IMR-90 (cell line): ENCODE results near the gene GIPC3. TPM values are rescaled to one million over a fixed set of nuclear protein-coding genes. Genes with fewer than 3 reads are reported as not detected.

ENCODE experiments used
- microRNA-seq, 2 experiments: library from miRNA; stranded (forward) in 1 of 2; unstranded in 1 of 2; fragments of 10-50 nt in 1 of 2; fragments of <30 nt in 1 of 2; gene quantifications in 1 of 2; microRNA quantifications in 1 of 2; one replicate each; pipeline versions ENCODE3 to v1.1.0; 2013 to 2020; ENCODE audit not compliant: insufficient read depth in 1 of 2, insufficient read length in 1 of 2, unreplicated experiment in 1 of 2
- polyA plus RNA-seq, 3 experiments: library from polyadenylated mRNA; depleted of rRNA; stranded (reverse); fragments of >200 nt; gene quantifications; 2 replicates each; pipeline ENCODE4 v1.2.3, GENCODE V29; 2012; ENCODE audit warnings: low replicate concordance in 1 of 3
- small RNA-seq, 5 experiments: library from RNA; depleted of rRNA; stranded (forward); fragments of <200 nt; gene quantifications; one replicate each; pipeline ENCODE3, GENCODE V24; 2012
- total RNA-seq: library from RNA; depleted of rRNA; stranded (reverse); fragments of >200 nt; gene quantifications from 2 replicates; pipeline ENCODE4 v1.2.3, GENCODE V29; 2012; rRNA removed

GIPC3 gene
- total and polyA plus RNA-seq, 2 of the 4 experiments (the other 2 are of a cell fraction) = under 0.01 to 0.36 TPM

Small RNA genes lying within 50 kb of the gene (microRNA-seq; reads per million reads assigned to microRNA genes)
- not detected for gene AC005786.1 (ENCODE audit: insufficient read depth, insufficient read length)

Small RNA genes lying within 50 kb of the gene (small RNA-seq; reads per million reads assigned to genes)
- gene AC005786.1 = 0 reads per million in 5 experiments

Other genes starting within 250 kb of the GIPC3 start
- gene NFIC, start 218.9 kb upstream of the GIPC3 start, total RNA-seq = 21.9 and 26.9 TPM in 2 replicates
- 29.2 and 32.1 TPM in 2 replicates for gene NFIC, start 218.9 kb upstream of the GIPC3 start, polyA plus RNA-seq (2012; rRNA removed)
- not detected in 2 replicates for gene SMIM24, start 105.0 kb upstream of the GIPC3 start, total RNA-seq
- not detected in 2 replicates for gene SMIM24, start 105.0 kb upstream of the GIPC3 start, polyA plus RNA-seq (2012; rRNA removed)
- not detected in 2 replicates for gene SMIM44, start 102.0 kb upstream of the GIPC3 start, total RNA-seq
- gene SMIM44, start 102.0 kb upstream of the GIPC3 start, polyA plus RNA-seq (2012; rRNA removed) = not detected in 2 replicates
- 3.2 and 4.2 TPM in 2 replicates for gene DOHH, start 84.8 kb upstream of the GIPC3 start, total RNA-seq
- gene DOHH, start 84.8 kb upstream of the GIPC3 start, polyA plus RNA-seq (2012; rRNA removed) = 9.2 and 13.6 TPM in 2 replicates
- gene FZR1, start 79.2 kb upstream of the GIPC3 start, total RNA-seq = 21.5 and 24.4 TPM in 2 replicates
- 47.8 and 56.3 TPM in 2 replicates for gene FZR1, start 79.2 kb upstream of the GIPC3 start, polyA plus RNA-seq (2012; rRNA removed)
- gene TEKTIP1, start 46.3 kb upstream of the GIPC3 start, total RNA-seq = not detected in 2 replicates
- not detected in 2 replicates for gene TEKTIP1, start 46.3 kb upstream of the GIPC3 start, polyA plus RNA-seq (2012; rRNA removed)
- gene MFSD12, start 27.9 kb upstream of the GIPC3 start, total RNA-seq = 20.4 and 25.0 TPM in 2 replicates
- 77.2 and 85.1 TPM in 2 replicates for gene MFSD12, start 27.9 kb upstream of the GIPC3 start, polyA plus RNA-seq (2012; rRNA removed)
- 57.5 and 59.4 TPM in 2 replicates for gene HMG20B, start 12.5 kb upstream of the GIPC3 start, total RNA-seq
- 63.8 and 76.9 TPM in 2 replicates for gene HMG20B, start 12.5 kb upstream of the GIPC3 start, polyA plus RNA-seq (2012; rRNA removed)
- gene TBXA2R, start 21.4 kb downstream of the GIPC3 start, total RNA-seq = 0.28 and 0.36 TPM in 2 replicates
- gene TBXA2R, start 21.4 kb downstream of the GIPC3 start, polyA plus RNA-seq (2012; rRNA removed) = 2.3 and 3.6 TPM in 2 replicates
- 10.8 and 12.8 TPM in 2 replicates for gene CACTIN, start 41.3 kb downstream of the GIPC3 start, total RNA-seq
- gene CACTIN, start 41.3 kb downstream of the GIPC3 start, polyA plus RNA-seq (2012; rRNA removed) = 19.5 and 25.1 TPM in 2 replicates
- 10.8 and 13.6 TPM in 2 replicates for gene PIP5K1C, start 115.0 kb downstream of the GIPC3 start, total RNA-seq
- 23.3 and 28.0 TPM in 2 replicates for gene PIP5K1C, start 115.0 kb downstream of the GIPC3 start, polyA plus RNA-seq (2012; rRNA removed)
- not detected in 2 replicates for gene TJP3, start 122.9 kb downstream of the GIPC3 start, total RNA-seq
- gene TJP3, start 122.9 kb downstream of the GIPC3 start, polyA plus RNA-seq (2012; rRNA removed) = not detected in 2 replicates
- gene APBA3, start 176.2 kb downstream of the GIPC3 start, total RNA-seq = 8.6 and 9.5 TPM in 2 replicates
- 18.4 and 21.0 TPM in 2 replicates for gene APBA3, start 176.2 kb downstream of the GIPC3 start, polyA plus RNA-seq (2012; rRNA removed)
- gene MRPL54, start 177.2 kb downstream of the GIPC3 start, total RNA-seq = 55.9 and 68.6 TPM in 2 replicates
- 75.7 and 96.5 TPM in 2 replicates for gene MRPL54, start 177.2 kb downstream of the GIPC3 start, polyA plus RNA-seq (2012; rRNA removed)
- gene RAX2, start 186.8 kb downstream of the GIPC3 start, total RNA-seq = not detected in 2 replicates
- gene RAX2, start 186.8 kb downstream of the GIPC3 start, polyA plus RNA-seq (2012; rRNA removed) = not detected in 2 replicates
- gene MATK, start 200.9 kb downstream of the GIPC3 start, total RNA-seq = not detected in 2 replicates
- not detected in 2 replicates for gene MATK, start 200.9 kb downstream of the GIPC3 start, polyA plus RNA-seq (2012; rRNA removed)